GM18507 (cell line): Measurements from ENCODE around the gene CACNA2D1.

Source experiments
- DNase-seq: peaks from one replicate; pipeline ENCODE4 v3.0.0; 2011; ENCODE audit warnings: low read depth; ENCODE audit not compliant: insufficient read length; ENCODE audit errors: extremely low spot score
- FAIRE-seq: peaks from 2 replicates; lab custom pipeline; 2011; peaks lifted over from hg19 to GRCh38; lab: Jason Lieb, UNC

The CACNA2D1 gene

GRCh38 chr7:82091126-82091684 is 352.4 kb downstream of the CACNA2D1 start:
- DNase-seq (no peak), FAIRE-seq (no peak)

DNA sequence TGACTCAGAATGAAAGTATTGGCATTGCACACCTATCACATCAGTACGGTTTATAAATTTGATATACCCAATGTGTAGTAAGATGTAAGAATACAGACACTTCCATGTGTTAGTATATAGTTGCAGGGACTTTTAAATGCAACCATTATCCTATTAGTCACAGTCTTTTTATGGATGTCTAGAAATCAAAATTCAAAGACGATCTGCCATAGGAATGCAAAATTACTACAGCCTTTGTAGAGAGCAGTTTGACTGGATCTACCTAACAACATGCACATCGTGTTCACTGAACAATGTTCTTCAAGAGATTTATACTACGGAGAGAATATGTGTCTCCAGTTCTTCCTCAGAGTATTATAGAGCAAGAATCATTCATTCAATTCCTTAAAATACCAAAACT is 356.5 kb downstream of the CACNA2D1 start:
- DNase-seq (no peak), FAIRE-seq (no peak)

DNA sequence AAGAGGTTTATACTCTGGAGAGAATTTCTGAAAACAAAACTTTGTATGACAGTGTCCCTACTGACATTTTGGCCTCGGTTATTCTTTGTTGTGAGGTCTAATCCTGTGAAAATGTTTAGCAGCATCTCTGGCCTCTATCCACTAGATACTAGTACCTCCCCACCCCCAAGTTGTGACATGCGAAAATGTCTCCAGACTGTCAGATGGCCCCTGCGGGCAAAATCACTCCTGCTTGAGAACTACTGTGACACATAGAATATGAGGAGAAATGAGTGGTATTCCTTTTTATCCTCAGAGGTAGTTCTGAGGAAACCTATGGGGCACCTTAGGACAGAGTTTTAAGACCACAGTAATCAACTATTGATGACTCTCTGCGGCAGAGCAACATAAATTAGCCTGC is 358.5 kb downstream of the CACNA2D1 start:
- FAIRE-seq = no peak

GRCh38 chr7:82081644-82082224 is 361.8 kb downstream of the CACNA2D1 start:
- DNase-seq (no peak), FAIRE-seq (no peak)

More for the DNA sequence above, 358.5 kb downstream of the CACNA2D1 start:
- DNase-seq = no peak

DNA sequence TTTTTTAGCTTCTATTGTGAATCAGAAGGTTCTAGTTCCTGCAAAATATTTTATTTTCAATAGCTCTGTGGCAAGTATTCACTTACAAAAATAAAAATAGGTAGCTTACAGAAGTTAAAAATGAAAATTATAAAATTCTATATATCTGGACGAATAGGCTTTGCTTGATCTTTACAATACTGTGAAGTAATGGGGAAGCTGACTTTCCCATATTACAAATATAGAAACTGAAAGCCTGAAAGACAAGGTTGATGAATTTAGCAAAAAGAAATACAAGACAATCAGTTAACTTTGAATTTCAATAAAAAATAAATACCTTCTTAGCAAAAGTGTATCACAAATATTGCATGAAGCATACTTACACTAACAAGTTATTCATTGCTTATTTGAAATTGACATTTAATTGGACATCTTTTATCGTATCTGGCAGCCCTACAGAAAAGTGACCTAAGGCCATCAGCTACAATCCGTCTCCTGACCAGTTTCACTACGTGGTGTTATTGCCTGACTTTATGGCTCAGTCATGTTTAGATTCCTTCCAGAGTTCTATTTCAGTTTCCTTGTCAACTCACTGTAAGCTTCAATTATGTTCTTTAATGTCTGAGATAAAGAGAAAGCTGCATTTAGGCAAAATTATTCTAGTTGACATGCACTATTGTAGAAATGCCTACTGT is 363.2 kb downstream of the CACNA2D1 start:
- DNase-seq (no peak), FAIRE-seq (no peak)

DNA sequence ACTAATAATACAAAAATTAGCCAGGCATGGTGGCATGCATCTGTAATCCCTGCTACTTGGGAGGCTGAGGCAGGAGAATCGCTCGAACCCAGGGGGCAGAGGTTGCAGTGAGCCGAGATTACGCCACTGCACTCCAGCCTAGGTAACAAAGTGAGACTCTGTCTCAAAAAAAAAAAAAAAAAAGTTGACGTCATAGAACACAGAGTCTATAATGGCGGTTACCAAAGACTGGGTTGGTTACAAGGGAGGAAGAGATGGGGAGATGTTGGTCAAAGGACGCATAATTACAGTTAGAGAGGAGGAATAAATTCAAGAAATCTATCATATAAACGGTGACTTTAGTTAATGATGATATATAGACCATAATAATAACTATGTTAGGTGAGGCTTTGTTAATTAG is 364.1 kb downstream of the CACNA2D1 start:
- FAIRE-seq = no peak
- no peak for DNase-seq

GRCh38 chr7:82078807-82079206 is 364.8 kb downstream of the CACNA2D1 start:
- FAIRE-seq = no peak
- no peak for DNase-seq

GRCh38 chr7:82071468-82071867 is 372.1 kb downstream of the CACNA2D1 start:
- FAIRE-seq (no peak), DNase-seq (no peak)

DNA sequence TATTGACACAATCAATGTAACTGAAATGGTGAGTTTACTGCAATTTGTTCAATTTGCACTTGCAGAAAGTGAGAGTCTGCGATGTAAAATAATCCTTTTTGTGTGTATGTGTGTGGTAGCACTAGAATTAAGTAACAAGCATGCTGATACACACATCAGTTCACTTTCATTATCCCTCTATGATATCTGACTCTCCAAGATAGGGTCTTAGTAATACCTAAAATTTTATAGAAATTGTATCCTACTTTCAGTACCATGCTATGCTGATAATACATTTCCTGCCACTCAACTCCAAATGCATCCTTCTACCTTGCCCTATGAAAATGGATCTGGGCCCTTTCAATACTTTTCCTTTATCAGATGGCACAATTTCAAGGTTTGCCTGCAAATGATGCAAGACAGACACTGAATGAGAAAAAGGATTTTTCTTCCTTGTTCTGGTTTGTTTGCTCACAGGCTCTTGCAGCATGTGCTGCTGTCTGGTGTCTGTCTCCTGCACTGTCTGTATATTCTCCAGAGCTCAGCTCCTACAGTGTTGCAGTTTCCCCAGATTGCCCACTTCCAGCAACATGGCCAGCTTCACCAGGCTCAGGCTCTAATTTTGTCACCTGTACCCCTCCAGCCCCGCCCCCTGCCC is 375.8 kb downstream of the CACNA2D1 start:
- FAIRE-seq = no peak
- no peak for DNase-seq

- FAIRE-seq = no peak
- DNase-seq = no peak
These were observed 386.1 kb downstream of the CACNA2D1 start for GRCh38 chr7:82057476-82057875.

DNA sequence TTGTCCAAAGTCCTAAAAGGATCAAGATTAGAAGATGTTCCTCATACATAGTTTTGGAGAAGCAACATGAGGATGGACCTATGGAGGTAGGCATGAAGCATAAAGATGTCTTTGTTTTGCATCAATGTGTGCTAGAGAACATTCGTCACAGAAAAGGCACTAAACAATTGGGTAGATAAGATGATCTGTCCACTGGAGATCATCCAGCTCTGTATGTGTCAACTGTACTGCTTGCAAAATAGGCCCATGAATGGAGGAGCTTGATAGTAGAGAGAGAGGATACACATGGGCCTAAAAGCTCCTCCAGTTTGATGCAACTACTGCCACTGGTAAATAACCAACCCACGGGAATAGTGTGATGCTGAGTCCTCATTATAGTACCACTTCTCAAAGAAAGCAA is 387.3 kb downstream of the CACNA2D1 start:
- no peak for DNase-seq
- FAIRE-seq = no peak

GRCh38 chr7:82054544-82054943 is 389.0 kb downstream of the CACNA2D1 start:
- FAIRE-seq = no peak
- DNase-seq = no peak

DNA sequence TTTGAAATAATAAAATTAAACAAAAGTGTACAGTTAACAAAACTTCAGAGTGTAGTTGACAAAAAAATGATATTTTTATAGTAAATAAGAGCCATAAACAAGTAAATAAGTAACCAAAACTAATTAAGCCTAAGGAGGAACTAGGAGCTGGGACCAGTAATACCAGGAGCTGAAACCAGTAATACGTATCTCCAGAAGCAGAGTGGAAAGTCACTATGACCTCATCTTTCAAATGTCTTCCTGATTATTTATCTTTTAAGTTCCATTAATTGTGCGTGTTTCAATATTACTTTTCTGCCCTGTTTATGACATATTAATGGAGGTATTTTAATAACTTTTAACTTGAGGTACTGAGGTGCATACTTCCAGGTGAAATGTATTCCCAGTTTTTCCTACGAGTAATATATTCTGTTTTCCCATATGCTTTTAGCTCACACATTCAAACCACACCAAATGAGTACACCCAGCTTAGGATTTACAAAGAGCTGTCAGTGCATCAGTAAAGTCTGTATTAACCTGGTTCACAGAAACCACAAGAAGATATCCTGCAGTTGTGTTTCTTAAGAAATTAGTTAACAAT is 390.0 kb downstream of the CACNA2D1 start:
- DNase-seq (no peak), FAIRE-seq (no peak)

DNA sequence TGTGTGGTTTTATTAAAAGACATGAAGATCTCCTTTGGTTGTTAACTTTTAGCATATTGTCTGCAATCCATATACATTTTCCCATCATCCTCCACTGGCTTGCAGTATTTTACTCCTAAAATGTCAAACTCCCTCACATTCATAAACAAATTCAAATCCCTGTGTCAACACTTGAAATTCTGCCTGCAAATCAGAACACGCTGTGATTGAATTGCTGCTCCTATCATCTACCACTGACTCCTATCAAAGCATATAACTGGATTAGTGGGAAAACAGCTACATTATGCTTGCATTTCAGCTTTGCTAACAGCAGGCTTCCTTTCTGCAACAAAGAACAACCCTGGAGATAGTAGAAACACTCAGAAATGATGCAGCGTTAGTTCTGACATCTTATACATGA is 392.0 kb downstream of the CACNA2D1 start:
- FAIRE-seq = no peak
- DNase-seq = no peak

DNA sequence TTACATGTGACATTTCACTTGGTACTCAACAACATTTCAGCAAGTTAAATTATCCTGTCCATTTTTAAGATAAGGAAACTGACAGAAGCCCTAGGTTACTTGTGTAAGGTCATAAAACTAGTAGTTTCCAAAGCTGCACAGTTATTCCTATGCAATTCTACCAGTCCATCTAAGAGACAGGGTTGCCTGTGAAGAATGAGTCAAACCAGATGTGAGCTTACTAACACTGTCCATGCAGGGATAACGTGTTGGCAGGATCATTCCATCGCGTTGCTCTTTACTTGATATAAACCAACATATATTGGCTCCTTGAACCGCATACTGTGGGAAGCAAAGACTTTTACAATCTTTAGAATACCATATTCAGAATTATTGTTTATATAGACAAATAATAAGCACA is 392.8 kb downstream of the CACNA2D1 start:
- no peak for FAIRE-seq
- no peak for DNase-seq

DNA sequence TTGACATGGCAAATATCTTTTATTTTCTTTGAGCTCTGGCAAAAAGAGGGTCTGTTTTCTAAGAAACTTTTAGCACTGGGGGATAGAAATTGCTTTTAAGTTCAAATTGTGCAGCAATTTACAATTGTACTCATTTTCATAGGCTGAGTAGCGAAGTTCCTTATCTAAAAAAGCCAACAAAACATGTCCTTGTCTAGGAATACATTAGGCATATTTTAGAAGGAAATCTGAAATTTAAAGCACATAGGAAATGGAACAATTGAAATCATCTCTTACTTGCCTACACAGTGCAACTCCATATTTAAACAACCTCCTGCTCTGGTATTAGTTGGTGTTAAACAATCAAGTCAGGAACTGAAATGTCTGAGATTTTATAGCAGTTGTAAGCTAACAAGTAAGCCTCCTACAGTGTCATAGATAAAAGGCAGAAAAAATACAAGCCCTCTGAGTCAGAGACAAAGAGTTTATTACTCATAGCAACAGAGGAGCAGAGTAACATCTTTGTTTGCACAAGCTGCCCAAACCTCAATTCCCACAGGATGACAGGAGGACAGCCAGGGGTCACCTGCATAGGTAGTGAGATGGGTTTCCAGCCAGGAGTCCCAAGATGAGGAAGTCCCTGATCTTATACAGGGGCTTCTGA is 393.6 kb downstream of the CACNA2D1 start:
- FAIRE-seq (no peak), DNase-seq (no peak)

GRCh38 chr7:82049442-82049841 is 394.1 kb downstream of the CACNA2D1 start:
- DNase-seq = no peak
- FAIRE-seq = no peak

DNA sequence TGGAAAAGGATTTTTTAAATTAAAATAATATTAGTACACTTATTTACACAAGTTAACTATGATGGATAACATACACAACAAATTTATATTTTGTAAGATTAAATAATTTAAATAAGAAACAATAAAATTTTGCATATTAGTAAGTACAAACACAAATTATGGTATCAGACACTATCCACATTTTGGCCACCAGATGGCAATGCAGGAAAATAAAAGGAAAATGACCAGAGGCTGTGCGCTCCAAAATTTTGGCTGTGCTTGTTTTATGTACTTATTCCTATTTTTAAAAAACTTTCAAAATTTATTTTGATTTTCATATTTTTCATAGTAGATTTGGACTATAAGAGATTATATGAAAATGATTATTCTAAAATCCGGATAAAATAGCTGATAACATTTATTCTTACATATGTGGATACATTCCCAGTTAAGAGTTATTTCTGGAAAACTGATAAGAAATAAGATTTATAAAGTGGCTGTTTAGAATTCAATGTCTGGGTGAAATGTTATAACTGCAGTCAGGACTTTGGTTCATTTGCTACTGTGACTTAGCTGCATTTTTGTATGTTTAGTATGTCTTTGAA is 399.0 kb downstream of the CACNA2D1 start:
- DNase-seq (no peak), FAIRE-seq (no peak)

DNA sequence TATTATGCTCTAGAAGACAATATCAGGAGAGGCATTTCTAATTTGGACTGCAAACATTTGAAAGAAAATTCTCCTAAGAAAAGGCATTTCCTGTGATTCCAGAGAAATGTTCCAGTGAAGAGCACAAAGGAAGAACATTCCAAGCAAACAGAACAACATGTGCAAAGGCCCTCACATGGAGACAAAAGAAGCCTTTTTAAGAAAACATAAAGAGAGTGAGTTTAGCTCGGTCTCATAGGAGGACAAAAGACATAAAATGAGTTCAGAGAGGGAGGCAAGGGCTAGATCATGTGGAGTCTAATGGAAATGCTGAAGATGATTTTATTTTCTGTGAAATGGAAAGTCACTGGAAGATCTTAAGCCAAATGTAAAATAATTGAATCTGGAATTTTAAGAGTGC is 404.0 kb downstream of the CACNA2D1 start:
- FAIRE-seq (no peak), DNase-seq (no peak)
